Sigmoid colon (tissue), 4 donors: Measurements from ENCODE around the gene CCNL2.
A peak's percentile ranks its signal among the peaks of the same experiment; 100 is the strongest.

Source experiments
- POLR2A ChIP-seq, 2 donors: fragments of 450-650 bp; IDR thresholded peaks; one replicate each; pipeline ENCODE4 v1.6.1; 2016; ENCODE audit warnings: antibody characterized with exemption in 2 of 2, mild to moderate bottlenecking in 2 of 2, moderate library complexity in 2 of 2
- POLR2AphosphoS5 ChIP-seq, 4 donors: sonication (generic); formaldehyde crosslinking; IDR thresholded peaks; one replicate each; pipeline ENCODE4 v1.6.1; 2017; ENCODE audit warnings: antibody characterized with exemption in 4 of 4
- TF ChIP-seq, protein P1 (sequence below), 4 experiments: fragments of 450-650 bp in 3 of 4; fragments of 200-600 bp in 1 of 4; IDR thresholded peaks; one replicate each; pipeline ENCODE4 v1.5.1; 2016 to 2019; ENCODE audit warnings: antibody characterized with exemption in 4 of 4, mild to moderate bottlenecking in 3 of 4, moderate library complexity in 2 of 4

DNA sequence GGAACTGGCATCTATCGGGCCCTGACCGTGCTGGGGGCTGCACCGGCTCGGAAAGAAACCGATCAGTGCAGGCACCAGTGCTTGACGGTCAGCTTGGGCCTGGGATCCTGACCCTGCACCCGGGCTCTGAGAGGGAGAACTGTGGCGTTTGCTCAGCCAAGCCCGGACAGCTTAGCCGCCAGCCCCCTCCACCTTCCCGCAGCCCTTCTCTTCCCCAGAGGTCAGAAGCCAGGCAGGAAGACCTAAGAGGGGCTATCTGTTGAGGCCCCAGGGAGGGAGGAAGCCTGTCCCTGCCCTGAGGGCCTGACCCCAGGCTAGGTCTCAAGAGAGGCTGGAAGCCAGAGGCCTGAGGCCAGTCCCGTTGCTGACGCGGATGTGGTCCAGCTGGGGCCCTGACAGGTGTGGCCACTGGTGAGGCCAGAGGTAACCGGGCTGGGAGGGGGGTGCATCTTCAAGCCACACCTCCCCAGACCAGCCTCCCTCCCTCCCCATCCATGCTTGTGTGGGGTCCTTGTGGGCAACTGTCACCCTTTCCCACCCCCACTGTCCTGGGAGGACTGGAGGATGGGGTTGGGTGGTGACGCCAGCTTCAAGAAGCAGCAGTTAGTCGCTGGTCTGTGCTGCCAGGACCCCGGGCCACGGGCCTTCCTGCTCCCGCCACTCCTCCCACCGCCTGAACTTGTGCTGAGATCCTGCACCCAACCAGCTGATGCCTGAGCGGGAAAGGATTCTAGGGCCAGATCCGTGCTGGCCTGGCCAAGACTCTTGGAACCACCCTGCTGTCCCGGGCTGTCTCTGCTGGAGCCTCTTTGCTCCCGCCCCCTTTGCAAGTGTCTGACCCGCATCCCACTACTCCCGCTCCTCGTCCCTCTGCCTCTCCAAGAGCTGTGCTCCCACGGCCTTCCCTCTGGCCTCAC is 47.4 kb downstream of the CCNL2 start:
- TF ChIP-seq, protein P1, sequence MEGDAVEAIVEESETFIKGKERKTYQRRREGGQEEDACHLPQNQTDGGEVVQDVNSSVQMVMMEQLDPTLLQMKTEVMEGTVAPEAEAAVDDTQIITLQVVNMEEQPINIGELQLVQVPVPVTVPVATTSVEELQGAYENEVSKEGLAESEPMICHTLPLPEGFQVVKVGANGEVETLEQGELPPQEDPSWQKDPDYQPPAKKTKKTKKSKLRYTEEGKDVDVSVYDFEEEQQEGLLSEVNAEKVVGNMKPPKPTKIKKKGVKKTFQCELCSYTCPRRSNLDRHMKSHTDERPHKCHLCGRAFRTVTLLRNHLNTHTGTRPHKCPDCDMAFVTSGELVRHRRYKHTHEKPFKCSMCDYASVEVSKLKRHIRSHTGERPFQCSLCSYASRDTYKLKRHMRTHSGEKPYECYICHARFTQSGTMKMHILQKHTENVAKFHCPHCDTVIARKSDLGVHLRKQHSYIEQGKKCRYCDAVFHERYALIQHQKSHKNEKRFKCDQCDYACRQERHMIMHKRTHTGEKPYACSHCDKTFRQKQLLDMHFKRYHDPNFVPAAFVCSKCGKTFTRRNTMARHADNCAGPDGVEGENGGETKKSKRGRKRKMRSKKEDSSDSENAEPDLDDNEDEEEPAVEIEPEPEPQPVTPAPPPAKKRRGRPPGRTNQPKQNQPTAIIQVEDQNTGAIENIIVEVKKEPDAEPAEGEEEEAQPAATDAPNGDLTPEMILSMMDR (IDR thresholded peaks at IDR 0.05) = no peak
- TF ChIP-seq POLR2A (IDR thresholded peaks at IDR 0.05) (no peak), POLR2AphosphoS5 (IDR thresholded peaks at IDR 0.05) (peak in 1 of 4 donors; percentile 9)
